GM18858 (cell line): ENCODE measurements around the gene ZDBF2.
A peak's percentile ranks its signal among the peaks of the same experiment; 100 is the strongest.
"Not testable (repeated sequence)": the region's sequence is repeated elsewhere in the genome, so short reads cannot be mapped to it uniquely, and the experiment has no call there.

Source experiments
- ATAC-seq: cut with Tn5 transposase; IDR thresholded peaks from one replicate; pipeline ENCODE4 v1.9.1; 2021; ENCODE audit not compliant: unreplicated experiment

ZDBF2 gene

DNA sequence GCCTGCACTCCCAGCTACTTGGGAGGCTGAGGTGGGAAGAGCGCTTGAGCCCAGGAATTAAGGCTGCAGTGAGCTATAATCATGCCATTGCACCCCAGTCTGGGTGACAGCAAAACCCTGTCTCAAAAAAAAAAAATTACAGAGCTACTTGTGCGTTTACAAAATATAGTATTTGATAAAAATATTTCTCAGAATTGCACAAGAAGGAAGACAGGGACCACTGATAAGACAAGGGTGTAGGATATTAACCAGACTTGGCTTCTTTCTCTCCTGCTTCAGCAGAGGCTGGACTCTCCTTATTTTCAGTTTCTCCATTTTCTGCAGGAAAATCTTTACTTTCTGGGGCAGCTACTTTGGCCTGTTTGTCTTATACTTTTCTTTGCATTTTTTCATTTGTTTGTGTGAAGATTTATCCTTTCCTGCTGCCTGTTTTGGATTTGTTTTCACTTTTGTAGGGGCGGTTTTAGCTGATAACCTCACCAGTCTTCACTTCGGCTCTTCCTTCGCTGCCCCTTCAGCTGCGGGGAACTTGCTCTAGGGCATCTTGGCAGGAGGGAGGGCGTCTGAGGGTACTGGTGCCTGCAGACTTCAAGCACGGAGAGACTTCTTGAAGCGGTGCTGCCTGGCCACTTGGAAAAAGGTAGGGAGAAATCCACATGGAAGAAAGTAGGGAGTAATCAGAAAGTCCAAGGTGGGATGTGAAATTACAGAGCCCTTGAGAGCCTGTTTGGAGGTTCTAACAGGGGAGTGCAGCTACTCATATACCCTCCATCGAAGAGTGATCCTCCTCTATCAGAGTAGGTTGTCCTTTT lies 14.9 kb upstream of the ZDBF2 start:
- ATAC-seq = no peak

DNA sequence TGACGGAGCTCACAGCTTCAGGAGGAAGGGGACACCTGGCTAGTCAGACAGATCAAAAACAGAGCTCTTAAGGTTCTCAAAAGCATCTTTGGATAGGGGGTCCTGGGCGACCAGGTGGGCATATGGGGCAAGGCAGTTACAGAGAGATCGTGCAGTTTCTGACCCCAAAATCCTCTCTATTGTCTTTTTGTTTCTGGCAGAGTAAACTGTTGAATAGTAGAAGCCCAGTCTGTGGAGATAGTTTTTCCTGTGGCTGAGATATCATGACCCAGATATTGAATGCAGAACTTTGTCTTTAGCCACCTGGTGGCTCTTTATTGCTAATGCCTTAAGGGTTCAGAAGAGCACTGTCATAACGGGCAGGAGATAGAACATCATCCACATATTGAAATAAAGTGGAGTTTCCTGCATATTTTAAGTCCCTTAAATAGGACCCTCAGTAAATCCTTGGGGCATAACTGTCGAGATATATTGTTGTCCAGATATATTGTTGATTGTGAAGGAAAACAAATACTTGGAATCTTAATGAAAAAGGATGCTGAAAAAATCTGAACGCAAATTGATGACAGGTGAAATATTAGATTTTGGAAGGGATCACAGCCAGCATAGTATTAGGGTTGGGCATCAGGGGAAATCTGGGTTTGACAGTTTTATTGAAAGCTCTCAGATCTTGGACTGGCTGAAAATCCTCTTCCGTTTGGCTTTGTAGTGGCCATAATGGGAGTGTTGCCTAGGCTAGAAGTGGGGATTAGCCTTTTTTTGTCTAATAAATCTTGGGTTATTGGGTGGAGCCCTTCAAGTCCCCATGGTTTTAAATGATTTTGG lies 14.1 kb upstream of the ZDBF2 start:
- peak; percentile 93 for ATAC-seq

DNA sequence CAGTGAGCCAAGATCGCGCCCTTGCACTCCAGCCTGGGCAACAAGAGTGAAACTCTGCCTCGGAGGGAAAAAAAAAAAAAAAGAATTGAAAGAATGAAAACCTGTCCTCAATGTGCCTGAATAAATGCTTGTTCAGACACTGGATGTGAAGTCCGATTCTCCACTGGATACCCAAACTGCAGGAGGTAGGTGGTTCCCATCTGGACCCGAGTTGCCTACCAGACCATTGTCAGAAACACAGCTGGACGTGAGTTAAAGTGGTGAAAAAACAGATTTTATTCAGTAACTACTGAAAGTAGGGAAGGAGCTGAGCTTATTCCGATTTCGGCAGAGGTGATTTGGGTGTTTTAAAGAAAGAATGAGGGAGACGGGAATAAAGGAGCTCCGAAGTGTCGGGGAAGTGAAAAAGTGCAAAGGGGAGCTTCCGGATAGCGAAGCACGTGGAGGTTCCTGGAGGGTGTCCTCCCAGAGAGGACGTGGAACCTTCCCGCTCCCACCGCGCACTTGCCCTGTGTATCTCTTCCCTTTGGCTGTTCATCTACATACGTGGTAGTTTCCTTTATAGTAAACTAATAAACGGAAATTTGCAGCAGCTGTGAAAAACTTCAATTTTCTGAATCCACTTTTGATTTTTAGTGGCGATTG lies 10.4 kb upstream of the ZDBF2 start:
- no peak for ATAC-seq

DNA sequence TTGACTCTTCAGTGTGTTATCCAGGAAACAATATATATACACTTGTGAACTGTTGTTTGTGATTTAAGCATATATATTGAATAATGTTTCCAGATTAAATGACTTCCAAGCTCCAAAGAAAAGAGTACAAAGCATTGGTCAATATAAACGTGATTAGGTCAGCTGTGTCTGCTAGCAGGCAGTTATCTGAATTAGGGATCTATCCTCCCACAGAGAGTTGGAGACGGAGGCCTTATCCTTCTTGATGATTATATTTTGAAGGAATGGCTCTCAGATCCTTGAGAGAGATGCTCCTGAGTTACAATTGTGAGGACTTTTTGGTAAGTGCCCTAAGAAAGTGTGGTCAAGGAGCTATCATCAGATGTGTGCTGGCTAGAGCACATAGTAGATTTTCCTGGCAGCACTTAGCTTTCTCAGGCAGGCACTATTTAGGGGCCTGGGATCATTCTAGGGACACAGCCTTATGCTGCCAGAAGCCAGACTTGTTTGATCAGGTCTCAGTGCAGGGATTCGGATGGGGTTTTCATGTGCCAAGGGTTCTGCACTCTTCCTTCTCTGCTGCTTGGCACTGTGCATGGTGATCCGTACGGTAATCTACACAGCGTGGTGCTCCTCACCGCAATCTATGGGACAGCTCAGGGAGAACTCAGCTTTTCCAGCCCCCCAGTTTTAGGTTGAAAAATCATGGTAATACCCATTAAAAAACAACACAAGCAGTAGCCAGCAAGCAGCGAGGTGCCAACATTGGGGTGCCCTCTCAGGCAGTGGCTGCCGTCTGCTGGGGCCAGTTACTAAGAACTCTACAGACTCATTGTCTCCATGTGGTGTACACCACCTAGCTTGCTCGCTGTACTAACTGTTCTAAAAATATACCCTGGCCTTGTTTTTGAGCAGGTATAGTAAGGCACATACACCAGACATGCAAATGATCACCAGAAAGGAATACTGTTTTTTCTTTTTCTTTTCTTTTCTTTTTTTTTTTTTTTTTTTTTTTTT lies 8.0 kb upstream of the ZDBF2 start:
- ATAC-seq = no peak

DNA sequence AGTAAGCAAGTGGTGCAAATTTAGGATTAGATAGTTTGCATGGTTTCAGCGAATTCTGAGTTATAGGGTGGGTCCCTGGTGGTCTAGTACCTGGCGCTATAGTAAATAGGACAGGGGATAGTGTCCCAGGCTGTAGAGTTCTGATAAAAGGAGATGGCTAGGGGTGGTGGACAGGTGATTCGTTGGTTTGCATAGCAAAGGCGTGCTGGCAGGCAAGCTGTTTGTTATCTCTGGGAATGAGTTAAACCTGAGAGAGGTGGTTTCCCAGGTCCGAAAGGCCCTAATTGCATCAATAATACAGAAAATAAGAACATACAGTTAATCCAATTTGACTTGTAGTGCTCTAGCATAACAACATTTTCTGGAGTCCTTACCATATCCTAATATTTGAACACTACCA lies 6.9 kb upstream of the ZDBF2 start:
- no peak for ATAC-seq

DNA sequence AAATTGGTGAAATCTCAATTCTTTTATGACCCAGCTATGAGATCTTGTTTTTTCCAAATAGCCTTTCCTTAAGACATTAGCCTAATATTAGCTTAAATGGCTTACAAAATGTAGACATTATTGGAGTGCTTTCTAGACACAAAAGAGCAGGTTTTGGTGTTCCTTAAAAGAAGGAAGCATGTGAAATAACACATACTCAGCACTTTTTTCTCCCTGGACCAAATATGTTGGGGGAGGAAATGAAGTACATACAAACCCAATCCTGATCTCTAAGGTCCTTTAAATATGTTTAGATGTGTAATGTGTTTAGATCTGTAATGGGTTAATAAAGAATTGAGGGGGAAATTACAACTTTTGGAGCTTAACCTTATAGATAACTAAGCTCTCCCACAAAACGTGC lies 3.4 kb upstream of the ZDBF2 start:
- no peak for ATAC-seq

DNA sequence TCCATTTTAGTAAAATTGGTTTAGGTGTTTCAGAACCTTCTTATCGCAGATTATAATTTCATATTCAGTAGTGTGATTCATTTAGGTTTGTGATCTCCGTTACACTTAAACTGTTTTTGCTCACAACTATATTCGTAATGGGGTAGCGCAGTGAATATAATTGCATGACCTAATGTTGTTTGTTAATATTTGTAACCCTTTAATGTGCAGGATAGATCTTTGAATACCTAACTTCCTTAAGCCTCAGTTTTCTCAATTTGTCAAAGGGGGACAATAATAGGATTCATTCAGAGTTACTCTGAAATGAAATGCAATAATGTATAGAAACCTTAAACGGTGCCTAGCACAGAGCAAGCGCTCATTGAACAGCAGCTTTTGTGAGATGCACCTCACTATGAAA lies 558 bp upstream of the ZDBF2 start:
- no peak for ATAC-seq

DNA sequence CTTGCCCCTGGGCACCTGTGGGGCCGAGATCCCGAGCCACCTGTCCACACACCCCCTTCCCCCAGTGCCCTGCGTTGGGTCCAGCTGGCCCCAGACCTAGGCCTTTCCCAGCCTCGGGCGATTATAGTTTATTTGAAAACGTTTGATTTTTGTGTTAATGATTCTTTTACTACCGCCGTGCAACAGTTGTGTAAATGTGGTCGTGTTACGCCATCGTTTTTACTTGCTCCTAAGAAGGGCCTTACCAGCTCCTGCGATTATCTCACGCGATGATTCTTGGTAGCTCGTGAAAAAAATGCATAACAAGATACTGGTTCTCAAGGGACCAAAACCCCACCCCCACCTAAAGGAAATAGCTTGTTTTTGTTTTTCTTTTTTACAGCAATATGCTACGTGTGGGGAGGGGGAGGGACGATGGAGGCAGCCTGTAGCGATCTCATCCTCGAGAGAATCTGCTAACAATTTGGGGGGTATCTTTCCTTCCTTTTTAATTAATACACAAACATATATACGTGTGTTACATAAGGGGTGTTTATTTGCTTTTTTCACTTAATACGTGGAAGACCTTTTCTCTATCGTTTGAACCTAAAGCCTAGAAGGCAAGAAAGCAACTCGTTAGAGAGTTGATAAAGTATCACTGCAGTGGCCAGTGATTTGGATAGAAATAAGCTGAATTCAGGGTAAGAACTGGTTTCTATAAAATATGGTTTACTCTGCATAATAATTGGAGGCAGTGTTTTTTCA lies 1.0 kb downstream of the ZDBF2 start:
- no peak for ATAC-seq

DNA sequence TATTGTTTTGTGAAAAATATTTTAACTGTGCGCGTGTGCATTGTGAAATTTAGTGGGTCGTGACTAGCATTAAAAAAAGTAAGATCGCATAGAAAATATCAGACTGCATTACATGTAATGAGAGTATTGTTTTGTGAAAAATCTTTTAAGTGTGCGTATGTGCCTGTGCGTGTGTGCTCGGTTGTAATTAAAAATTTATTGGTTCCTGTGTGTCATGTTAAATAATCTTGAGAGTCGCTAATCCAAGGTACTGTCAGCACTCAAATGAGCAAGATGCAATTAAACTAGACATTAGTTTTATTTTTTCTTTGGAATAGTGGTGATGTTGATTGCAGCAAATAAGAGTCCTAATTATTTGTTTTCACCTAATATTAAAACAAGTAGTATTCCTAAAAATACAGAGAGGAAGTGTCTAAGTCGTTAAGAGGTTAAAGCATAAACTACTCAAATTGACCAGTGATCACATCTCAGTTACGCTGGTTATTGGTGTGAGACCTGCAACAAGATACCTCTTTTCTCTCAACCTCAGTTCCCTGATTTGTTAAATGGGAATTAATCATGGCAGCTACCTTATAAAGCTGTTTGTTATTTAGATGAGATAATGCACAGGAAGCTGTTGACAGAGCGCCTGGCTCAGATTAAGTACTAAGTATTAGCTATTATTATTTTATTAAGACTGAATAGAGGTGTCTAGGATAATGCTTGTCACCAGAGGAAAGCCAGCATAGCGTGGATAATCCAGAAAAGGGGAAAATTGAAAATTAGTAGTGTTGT lies 1.9 kb downstream of the ZDBF2 start:
- no peak for ATAC-seq

DNA sequence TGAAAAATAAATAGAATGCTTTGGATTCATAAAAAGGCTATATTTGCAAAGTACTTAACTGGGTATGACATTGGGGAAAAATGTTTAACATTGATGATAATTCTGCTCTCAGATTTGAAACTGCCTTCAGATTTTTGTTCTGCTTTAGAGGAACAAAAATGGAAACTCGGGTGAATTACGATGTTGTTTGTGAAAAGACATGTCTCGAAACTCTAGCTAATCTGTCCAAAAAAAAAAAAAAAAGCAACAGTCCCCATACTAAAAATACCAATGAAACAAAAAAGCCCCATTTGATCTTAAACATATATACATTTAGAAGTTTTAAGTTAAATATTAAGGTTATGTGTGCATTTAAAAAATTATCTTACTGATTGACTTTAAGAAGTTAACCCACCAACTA lies 3.0 kb downstream of the ZDBF2 start:
- ATAC-seq = no peak

DNA sequence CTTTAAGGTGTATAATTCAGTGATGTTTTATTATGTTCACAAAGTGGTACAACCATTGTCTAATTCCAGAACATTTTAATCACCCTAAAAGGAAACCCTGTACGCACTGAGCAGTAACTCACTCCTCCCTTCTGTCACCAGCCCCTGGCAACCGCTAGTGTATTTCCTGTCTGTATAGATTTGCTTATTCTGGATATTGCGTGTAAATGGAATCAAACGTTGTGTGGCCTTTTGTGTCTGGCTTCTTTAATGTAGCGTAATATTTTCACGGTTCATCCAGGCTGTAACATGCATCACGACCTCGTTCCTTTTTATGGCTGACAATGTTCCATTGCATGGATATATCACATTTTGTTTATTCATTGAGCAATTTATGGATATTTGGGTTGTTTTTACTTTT lies 8.3 kb downstream of the ZDBF2 start:
- no peak for ATAC-seq

DNA sequence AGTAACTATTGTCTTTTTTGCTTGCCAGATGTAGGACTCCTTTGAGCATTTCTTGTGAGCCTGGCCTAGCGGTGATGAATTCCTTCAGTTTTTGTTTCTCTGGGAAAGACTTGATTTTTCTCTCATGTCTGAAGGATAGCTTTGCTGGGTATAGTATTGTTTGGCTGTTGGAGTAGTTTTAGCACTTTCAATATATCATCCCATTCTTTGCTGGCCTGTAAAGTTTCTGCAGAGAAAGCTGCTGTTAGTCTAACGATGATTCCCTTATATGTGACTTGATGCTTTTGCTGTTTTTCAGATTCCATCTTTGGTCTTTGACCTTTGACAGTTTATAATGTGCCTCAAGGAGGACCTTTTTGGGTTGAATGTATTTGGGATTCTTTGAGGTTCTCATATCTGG lies 12.7 kb downstream of the ZDBF2 start:
- ATAC-seq = no peak

DNA sequence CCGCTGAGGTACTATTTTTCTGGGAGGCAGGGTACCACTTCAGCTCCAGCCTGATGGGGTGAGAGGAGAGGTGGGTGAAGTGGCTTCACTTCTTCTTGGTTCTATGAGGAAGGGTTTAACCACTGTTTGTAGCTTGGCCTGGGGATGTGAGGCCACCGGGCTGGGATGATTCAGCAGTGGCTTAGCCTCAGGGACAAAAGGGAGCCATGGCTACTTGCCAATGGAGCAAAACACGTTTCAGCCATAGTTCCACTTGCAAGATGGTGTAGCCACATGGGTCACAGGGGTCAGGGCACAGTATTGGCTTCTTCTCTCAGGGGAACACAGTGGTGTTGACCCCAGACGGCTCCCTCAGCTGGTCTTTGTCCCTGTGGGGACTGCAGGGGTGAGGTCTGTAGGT lies 14.9 kb downstream of the ZDBF2 start:
- no peak for ATAC-seq

DNA sequence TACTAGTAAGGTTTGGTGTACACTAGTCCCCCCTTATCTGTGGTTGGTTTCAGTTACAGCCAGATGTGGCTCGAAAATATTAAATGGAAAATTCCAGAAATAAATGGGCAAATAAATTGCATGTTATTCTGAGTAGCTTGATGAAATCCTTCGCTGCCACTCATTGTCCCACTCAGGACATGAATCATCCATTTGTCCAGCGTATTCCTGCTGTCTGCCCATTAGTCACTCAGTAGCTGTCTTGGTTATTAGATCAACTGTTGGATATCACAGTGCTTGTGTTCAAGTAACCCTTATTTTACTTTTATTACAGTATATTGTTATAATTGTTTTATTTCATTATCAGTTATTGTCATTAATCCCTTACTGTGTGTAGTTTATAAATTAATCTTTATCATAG lies 21.7 kb downstream of the ZDBF2 start:
- no peak for ATAC-seq

DNA sequence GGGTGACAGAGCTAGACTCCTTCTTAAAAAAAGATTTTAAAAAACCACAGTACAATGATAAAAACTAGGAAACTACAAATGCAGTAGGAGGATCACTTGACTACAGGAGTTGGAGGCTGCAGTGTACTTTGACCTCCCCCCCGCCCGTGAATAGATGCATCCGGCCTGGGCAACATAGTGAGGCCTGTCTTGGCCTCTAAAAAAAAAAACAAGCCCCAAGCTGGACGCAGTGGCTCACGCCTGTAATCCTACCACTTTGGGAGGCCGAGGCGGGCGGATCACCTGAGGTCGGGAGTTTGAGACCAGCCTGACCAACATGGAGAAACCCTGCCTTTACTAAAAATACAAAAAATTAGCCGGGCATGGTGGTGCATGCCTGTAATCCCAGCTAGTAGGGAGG lies 25.1 kb downstream of the ZDBF2 start:
- not testable (repeated sequence) for ATAC-seq

DNA sequence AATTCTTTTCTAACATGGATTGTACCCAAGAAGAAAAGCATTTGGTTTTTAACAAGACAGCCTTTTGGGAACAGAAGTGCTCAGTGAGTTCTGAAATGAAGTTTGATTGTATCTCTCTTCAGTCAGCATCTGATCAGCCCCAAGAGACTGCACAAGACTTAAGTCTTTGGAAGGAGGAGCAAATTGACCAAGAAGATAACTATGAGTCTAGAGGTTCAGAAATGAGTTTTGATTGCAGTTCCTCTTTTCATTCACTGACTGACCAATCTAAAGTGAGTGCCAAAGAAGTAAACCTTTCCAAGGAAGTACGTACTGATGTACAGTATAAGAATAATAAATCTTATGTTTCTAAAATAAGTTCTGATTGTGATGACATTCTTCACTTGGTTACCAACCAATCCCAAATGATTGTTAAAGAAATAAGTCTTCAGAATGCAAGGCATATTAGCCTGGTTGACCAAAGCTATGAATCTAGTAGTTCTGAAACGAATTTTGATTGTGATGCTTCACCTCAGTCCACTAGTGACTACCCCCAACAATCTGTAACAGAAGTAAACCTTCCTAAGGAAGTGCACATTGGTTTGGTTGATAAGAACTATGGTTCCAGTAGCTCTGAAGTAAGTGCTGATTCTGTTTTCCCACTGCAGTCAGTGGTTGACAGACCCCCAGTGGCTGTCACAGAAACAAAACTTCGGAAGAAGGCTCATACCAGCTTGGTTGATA lies 31.2 kb downstream of the ZDBF2 start:
- ATAC-seq = peak; percentile 91

DNA sequence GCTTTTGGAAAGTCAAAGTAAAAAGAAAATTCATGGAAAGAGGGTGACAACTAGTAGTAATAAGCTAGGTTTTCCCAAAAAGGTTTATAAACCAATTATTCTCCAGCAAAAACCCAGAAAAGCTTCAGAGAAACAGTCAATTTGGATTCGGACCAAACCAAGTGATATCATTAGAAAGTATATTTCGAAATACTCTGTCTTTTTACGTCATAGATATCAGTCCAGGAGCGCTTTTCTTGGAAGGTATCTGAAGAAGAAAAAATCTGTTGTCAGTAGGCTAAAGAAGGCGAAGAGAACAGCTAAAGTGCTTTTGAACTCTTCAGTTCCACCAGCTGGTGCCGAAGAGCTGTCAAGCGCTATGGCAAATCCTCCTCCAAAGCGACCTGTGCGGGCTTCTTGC lies 36.6 kb downstream of the ZDBF2 start:
- no peak for ATAC-seq

DNA sequence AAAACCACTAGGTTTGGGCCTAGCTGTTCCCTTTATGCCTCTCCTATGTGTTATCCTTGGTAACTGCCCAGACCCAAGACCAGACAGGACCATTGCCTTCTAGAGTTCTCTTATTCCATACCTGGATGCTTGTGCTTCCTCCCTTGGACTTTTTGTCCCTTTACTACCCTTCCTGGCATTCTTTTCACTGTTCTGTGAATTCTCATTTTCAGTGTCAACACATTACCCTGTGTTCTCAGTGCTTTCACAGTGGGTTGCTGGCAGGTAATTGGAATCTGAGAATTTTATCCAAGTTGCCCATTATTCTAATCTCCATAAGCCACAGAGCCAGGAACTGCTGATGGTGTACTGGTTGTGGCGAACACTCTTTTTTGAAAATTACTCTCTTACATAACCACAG lies 41.7 kb downstream of the ZDBF2 start:
- ATAC-seq = no peak

DNA sequence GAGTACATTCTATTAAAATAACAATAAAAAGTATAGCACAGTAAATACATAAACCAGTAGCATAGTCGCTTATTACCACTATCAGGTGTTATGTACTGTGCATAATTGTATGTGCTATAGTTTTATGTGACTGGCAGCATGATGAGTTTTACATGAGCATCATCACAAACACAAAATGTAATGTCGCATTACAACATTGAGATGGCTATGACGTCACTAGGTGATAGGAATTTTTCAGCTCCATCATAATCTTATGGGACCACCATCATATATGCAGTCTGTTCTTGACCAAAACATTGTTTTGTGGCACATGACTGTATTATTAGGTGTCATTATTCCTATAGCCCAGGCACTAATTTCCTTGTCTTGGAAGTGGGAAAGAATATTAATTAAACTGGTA lies 48.6 kb downstream of the ZDBF2 start:
- ATAC-seq = no peak
